GM18520 (cell line): Measurements from ENCODE around the gene PRPF8.
A peak's percentile ranks its signal among the peaks of the same experiment; 100 is the strongest.
"Not testable (repeated sequence)": the region's sequence is repeated elsewhere in the genome, so short reads cannot be mapped to it uniquely, and the experiment has no call there.

Experiments
- ATAC-seq: cut with Tn5 transposase; IDR thresholded peaks from one replicate; pipeline ENCODE4 v1.9.1; 2021; ENCODE audit not compliant: unreplicated experiment

PRPF8 gene

GRCh38 chr17:1716912-1717695 is 32.4 kb upstream of the PRPF8 start:
- peak; percentile 31 for ATAC-seq

GRCh38 chr17:1716076-1716911 is 31.6 kb upstream of the PRPF8 start:
- ATAC-seq: peak; percentile 65

GRCh38 chr17:1715803-1716075 is 31.1 kb upstream of the PRPF8 start:
- no peak for ATAC-seq

- no peak for ATAC-seq
Observed at GRCh38 chr17:1714980-1715802, 30.5 kb upstream of the PRPF8 start.

GRCh38 chr17:1714427-1714979 is 29.8 kb upstream of the PRPF8 start:
- no peak for ATAC-seq

GRCh38 chr17:1713878-1714426 is 29.3 kb upstream of the PRPF8 start:
- ATAC-seq: no peak

- no peak for ATAC-seq
Observed at GRCh38 chr17:1713160-1713877, 28.7 kb upstream of the PRPF8 start.

- ATAC-seq: no peak
Observed at GRCh38 chr17:1712271-1712670, 27.6 kb upstream of the PRPF8 start.

- ATAC-seq: no peak
Observed at GRCh38 chr17:1711804-1712203, 27.1 kb upstream of the PRPF8 start.

GRCh38 chr17:1710807-1711553 is 26.3 kb upstream of the PRPF8 start:
- ATAC-seq: no peak

GRCh38 chr17:1709971-1710806 is 25.5 kb upstream of the PRPF8 start, which contains the start of gene TLCD2:
TSS of gene TLCD2 (minus strand) at chr17:1710377. CDS start at chr17:1710242, 135 bp downstream.
- ATAC-seq: no peak

- no peak for ATAC-seq
Observed at GRCh38 chr17:1709403-1709951, 24.8 kb upstream of the PRPF8 start.

GRCh38 chr17:1708791-1709346 is 24.2 kb upstream of the PRPF8 start:
- ATAC-seq: not testable (repeated sequence)

- no peak for ATAC-seq
Observed at GRCh38 chr17:1707107-1707506, 22.4 kb upstream of the PRPF8 start.

- no peak for ATAC-seq
Observed at GRCh38 chr17:1705004-1705403, 20.3 kb upstream of the PRPF8 start.

GRCh38 chr17:1703063-1703462 is 18.4 kb upstream of the PRPF8 start:
- ATAC-seq: no peak

- not testable (repeated sequence) for ATAC-seq
Observed at GRCh38 chr17:1699891-1700290, 15.2 kb upstream of the PRPF8 start.

- no peak for ATAC-seq
Observed at GRCh38 chr17:1697681-1698080, 13.0 kb upstream of the PRPF8 start.
